Loucy (cell line): Measurements from ENCODE around the gene MAJIN.
A peak's percentile ranks its signal among the peaks of the same experiment; 100 is the strongest.

Experiments used
- H2AFZ ChIP-seq: fragments of 200-600 bp; sonication (generic); 2 replicates; pipeline ENCODE4 v1.6.0; 2016; ENCODE audit warnings: antibody characterized with exemption, mild to moderate bottlenecking, low read length, moderate library complexity
- H3F3A ChIP-seq: fragments of 200-600 bp; 2 replicates; pipeline ENCODE4 v1.6.0; 2016; ENCODE audit warnings: antibody characterized with exemption, low read depth, mild to moderate bottlenecking
- H3K27me3 ChIP-seq: fragments of 200-600 bp; sonication (generic); 2 replicates; pipeline ENCODE4 v1.6.1; 2014; ENCODE audit warnings: low read length, mild to moderate bottlenecking; ENCODE audit not compliant: insufficient read depth, poor library complexity, severe bottlenecking
- H3K36me3 ChIP-seq: fragments of 200-600 bp; sonication (generic); 2 replicates; pipeline ENCODE4 v1.6.1; 2016; ENCODE audit warnings: low read length; ENCODE audit not compliant: insufficient read depth
- H3K4me1 ChIP-seq: fragments of 200-600 bp; sonication (generic); 2 replicates; pipeline ENCODE4 v1.5.1; 2014; ENCODE audit warnings: low read length, mild to moderate bottlenecking; ENCODE audit not compliant: insufficient read depth, poor library complexity, severe bottlenecking
- H3K4me2 ChIP-seq: fragments of 200-600 bp; sonication (generic); 2 replicates; pipeline ENCODE4 v1.6.0; 2014; ENCODE audit warnings: antibody characterized with exemption, low read length, low read depth, mild to moderate bottlenecking; ENCODE audit not compliant: poor library complexity, severe bottlenecking
- H3K4me3 ChIP-seq: fragments of 200-600 bp; sonication (generic); 2 replicates; pipeline ENCODE4 v1.5.1; 2014; ENCODE audit warnings: low read length, mild to moderate bottlenecking, mixed read lengths; ENCODE audit not compliant: poor library complexity, severe bottlenecking
- H3K79me2 ChIP-seq: fragments of 200-600 bp; sonication (generic); 2 replicates; pipeline ENCODE4 v1.6.1; 2014; ENCODE audit warnings: low read length; ENCODE audit not compliant: insufficient read depth
- H3K9ac ChIP-seq: fragments of 200-600 bp; sonication (generic); 2 replicates; pipeline ENCODE4 v1.6.0; 2014; ENCODE audit warnings: mild to moderate bottlenecking, low read depth, low read length, moderate library complexity; ENCODE audit not compliant: poor library complexity, severe bottlenecking
- H3K9me2 ChIP-seq: fragments of 200-600 bp; sonication (generic); replicated peaks from 2 replicates; pipeline ENCODE4 v1.6.1; 2016; ENCODE audit warnings: low read depth, low read length, mixed read lengths
- H3K9me3 ChIP-seq: fragments of 200-600 bp; sonication (generic); 2 replicates; pipeline ENCODE4 v1.6.1; 2014; ENCODE audit warnings: mild to moderate bottlenecking, antibody characterized with exemption, low read length, low read depth; ENCODE audit not compliant: insufficient read depth
- H4K20me1 ChIP-seq: fragments of 200-600 bp; sonication (generic); 2 replicates; pipeline ENCODE4 v1.6.0; 2014; ENCODE audit warnings: antibody characterized with exemption, low read length, mild to moderate bottlenecking; ENCODE audit not compliant: insufficient read depth, poor library complexity, severe bottlenecking
- CTCF ChIP-seq: fragments of 200-600 bp; sonication (generic); conservative IDR thresholded peaks from 2 replicates; pipeline ENCODE4 v1.5.1; 2014; ENCODE audit warnings: mild to moderate bottlenecking, antibody characterized with exemption, low read length
- EZH2phosphoT487 ChIP-seq: fragments of 200-600 bp; IDR thresholded peaks from 2 replicates; pipeline ENCODE4 v1.6.1; 2018; ENCODE audit warnings: antibody characterized with exemption, mild to moderate bottlenecking, moderate library complexity, borderline replicate concordance

The MAJIN gene

GRCh38 chr11:64924910-64925284 lies 47.0 kb downstream of the MAJIN start:
- Histone ChIP-seq H3K9ac (peak overlapping the region; percentile 69), H3K4me1 (peaks cover 14% of the 10 kb centered on the region), H3K79me2 (no peaks in the 10 kb centered on the region), H4K20me1 (no peaks in the 10 kb centered on the region), H3K4me3 (peak overlapping the region; percentile 78), H3K36me3 (no peaks in the 10 kb centered on the region), H3K9me2 (no peaks in the 10 kb centered on the region), H3K4me2 (peak overlapping the region; percentile 76), H3F3A (no peaks in the 10 kb centered on the region), H3K27me3 (no peaks in the 10 kb centered on the region), H3K9me3 (no peaks in the 10 kb centered on the region), H2AFZ (peak overlapping the region; percentile 88; the same call in 1 of the 2 replicates)
- TF ChIP-seq EZH2phosphoT487: no peak
- no peak for TF ChIP-seq CTCF

- H4K20me1 ChIP-seq: no peaks in the 10 kb centered on the region
- H3K9me3 ChIP-seq: no peaks in the 10 kb centered on the region
- H3K9me2 ChIP-seq: no peaks in the 10 kb centered on the region
- no peaks in the 10 kb centered on the region for H3K27me3 ChIP-seq
- TF ChIP-seq CTCF: no peak
- no peak for TF ChIP-seq EZH2phosphoT487
- peak within 1 kb of the TSS; percentile 78 for H3K4me3 ChIP-seq
- peak within 1 kb of the TSS; percentile 88 for H2AFZ ChIP-seq
- peaks cover 14% of the 10 kb centered on the region for H3K4me1 ChIP-seq
- peak within 1 kb of the TSS; percentile 76 for H3K4me2 ChIP-seq
- H3K36me3 ChIP-seq: no peaks in the 10 kb centered on the region
- H3F3A ChIP-seq: no peaks in the 10 kb centered on the region
- peak within 1 kb of the TSS; percentile 69 for H3K9ac ChIP-seq
- H3K79me2 ChIP-seq: no peaks in the 10 kb centered on the region
Measured at GRCh38 chr11:64923944-64924909, 47.7 kb downstream of the MAJIN start, which contains the start of gene PPP2R5B. Gene PPP2R5B, plus strand, starts transcription at chr11:64924689. Its CDS starts 1,046 bp downstream, at chr11:64925735.

GRCh38 chr11:64923151-64923661 lies 48.7 kb downstream of the MAJIN start:
- peaks cover 14% of the 10 kb centered on the region for H3K4me1 ChIP-seq
- peak overlapping the region; percentile 69 for H3K9ac ChIP-seq
- H3K36me3 ChIP-seq: no peaks in the 10 kb centered on the region
- H3K9me2 ChIP-seq: no peaks in the 10 kb centered on the region
- H3K4me3 ChIP-seq: no peak overlapping the region
- no peaks in the 10 kb centered on the region for H3K79me2 ChIP-seq
- no peaks in the 10 kb centered on the region for H3F3A ChIP-seq
- no peaks in the 10 kb centered on the region for H3K27me3 ChIP-seq
- no peaks in the 10 kb centered on the region for H3K9me3 ChIP-seq
- peak overlapping the region; percentile 76 for H3K4me2 ChIP-seq
- TF ChIP-seq EZH2phosphoT487 (no peak), CTCF (no peak)
- peak overlapping the region; percentile 88; the same call in 1 of the 2 replicates for H2AFZ ChIP-seq
- H4K20me1 ChIP-seq: no peaks in the 10 kb centered on the region
